GDM1 (cell line): ENCODE results near the gene KRT13.

Experiments
- DNase-seq: peaks from one replicate; lab custom pipeline; 2025; lab: John Stamatoyannopoulos, UW

Gene KRT13

DNA sequence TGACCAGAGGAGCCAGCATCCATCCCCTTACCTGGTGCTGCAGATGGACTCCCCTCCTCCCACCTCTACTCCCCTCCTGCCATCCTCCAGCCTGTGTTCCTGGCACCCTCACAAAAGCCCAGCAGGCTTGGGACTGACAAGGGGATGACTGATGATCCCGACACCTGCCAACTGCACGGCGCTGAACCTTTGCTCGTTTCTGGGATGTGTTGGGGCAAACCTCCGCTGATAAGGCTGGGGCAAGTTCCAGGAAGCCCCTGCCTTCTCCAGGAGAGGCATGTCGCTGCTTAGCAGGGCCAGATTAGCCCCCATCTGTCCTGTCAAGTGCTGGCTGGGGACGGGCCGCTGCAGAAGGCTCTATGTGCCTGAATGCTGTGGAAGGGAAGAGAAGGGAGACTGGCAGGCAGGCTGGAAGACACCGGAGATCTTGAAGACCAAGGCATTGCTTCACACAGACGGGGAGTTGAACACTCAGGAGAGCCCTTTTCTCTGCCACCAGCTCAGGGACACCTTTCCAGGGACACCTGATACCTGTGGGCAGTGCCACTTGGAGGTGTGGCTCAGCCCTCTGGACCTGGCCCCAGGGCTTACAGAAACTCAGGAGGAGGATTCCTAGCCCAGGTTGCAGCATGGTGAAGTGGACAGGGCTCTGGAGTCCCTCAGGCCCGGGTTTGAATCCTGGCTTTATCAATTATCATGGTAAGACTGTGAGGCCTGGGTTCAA lies 14.3 kb upstream of the KRT13 start:
- DNase-seq, result no peak

DNA sequence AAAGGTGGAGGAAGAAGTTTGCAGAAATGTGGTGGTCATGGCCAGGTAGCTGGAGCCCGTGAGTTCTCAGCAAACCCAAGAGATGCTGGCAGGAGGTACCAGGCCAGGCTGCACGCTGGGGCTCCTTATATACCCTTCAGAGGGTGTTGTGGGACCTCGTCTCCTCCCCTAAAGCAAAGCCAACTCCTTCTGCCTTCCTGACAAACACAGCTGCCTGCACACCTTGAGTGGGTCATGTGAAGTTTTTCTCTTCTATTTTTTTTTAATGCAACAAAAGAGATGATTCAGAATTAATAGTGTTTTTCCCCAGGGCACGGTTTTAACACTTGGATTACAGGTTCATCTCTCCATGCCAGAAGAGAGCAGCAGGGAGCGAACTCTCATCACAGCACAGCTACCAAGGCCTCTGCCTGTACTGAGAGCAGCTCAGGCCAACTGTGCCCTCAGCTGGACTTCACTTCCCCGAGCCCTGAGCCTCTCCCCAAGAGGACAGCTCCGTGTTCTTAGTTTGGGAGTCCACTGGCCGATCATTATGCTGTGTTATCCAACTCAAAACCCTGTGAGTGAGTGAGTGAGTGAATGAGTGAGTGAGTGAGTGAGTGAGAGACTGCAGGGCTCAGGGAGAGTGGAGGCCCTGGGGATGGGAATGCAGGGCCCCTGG lies 13.5 kb upstream of the KRT13 start, which contains the start of gene KRT15:
Gene KRT15 (minus strand): TSS at position 102 of the 661 bp plus-strand sequence. CDS start 63 bp downstream, at position 39.
- no peak for DNase-seq

- no peak for DNase-seq
Observed at GRCh38 chr17:41518031-41518430, 12.6 kb upstream of the KRT13 start.

- DNase-seq, result no peak
Observed at GRCh38 chr17:41516830-41517283, 11.4 kb upstream of the KRT13 start.

DNA sequence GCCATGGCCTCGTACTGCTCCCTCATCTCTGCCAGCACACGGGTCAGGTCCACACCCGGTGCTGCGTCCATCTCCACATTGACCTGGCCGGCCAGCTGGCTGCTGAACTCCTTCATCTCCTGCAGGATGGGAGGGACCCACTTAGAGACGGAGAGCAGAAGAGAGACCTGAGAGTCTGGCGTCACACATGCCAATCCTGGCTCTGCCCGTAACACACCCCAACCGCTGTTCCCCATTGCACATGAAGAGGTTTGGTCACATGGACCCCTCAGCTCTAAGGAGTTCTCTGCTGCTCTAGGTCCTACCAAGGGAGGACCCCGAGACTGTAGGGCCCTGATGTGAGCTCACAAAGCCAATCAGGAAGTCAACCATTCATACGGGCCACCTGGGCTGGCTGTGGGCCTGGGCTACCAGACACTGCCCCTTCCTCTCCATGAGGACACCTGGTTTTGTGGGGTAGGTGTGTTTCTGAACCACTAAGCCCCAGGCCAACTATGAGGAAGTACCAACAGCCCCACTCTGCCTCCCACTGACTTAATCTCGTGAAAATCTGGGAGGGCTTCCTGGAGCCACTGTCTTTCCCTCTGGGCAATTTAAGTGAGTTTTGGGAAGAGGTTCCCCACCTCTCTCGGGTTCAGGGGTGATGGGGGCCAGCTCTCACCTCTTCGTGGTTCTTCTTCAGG lies 10.9 kb upstream of the KRT13 start:
- DNase-seq, result no peak

- DNase-seq, result no peak
Observed at GRCh38 chr17:41513168-41513547, 7.7 kb upstream of the KRT13 start.

GRCh38 chr17:41512546-41513167 lies 7.2 kb upstream of the KRT13 start:
- peak; percentile 47 for DNase-seq

- DNase-seq, result no peak
Observed at GRCh38 chr17:41511716-41512115, 6.3 kb upstream of the KRT13 start.

GRCh38 chr17:41511116-41511515 lies 5.7 kb upstream of the KRT13 start:
- DNase-seq, result no peak

DNA sequence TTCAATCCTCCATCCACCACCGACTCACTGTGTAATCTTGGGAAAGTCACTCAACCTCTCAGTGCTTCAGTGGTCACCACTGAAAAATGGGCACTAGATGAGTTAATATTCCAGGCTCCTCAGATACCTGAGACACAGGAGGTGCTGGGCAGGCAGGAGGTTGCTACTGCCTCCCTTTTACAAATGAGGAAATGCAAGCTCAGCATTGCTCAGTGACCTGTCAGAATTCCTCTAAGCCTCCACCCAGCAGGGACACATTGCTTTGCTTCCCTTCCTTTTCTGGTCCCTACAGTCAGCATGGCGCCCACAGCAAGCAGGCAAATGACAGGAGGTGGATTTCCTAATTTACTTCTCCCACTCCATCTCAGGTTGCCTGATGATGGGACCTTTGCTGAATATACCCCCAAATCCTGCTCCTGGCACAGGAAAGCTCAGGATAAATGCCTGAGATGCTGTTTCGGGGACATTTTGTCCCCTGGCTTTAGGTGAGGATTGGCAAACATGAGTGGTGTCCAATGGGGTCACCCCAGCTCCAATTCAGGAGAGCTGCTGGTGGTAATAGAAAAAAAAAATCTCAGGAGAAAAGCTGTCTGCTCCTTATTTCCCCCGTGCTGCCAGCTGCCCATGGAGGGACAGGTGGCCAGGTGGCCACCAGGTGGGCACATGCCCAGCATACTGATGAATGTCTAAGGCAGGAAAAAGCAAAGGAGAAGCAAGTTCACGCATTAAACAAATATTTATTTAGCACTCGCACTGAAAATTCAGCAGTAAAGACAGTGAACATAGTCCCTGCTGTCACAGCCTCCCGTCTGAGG lies 5.0 kb upstream of the KRT13 start:
- no peak for DNase-seq

GRCh38 chr17:41507315-41507880 lies 2.0 kb upstream of the KRT13 start:
- no peak for DNase-seq

DNA sequence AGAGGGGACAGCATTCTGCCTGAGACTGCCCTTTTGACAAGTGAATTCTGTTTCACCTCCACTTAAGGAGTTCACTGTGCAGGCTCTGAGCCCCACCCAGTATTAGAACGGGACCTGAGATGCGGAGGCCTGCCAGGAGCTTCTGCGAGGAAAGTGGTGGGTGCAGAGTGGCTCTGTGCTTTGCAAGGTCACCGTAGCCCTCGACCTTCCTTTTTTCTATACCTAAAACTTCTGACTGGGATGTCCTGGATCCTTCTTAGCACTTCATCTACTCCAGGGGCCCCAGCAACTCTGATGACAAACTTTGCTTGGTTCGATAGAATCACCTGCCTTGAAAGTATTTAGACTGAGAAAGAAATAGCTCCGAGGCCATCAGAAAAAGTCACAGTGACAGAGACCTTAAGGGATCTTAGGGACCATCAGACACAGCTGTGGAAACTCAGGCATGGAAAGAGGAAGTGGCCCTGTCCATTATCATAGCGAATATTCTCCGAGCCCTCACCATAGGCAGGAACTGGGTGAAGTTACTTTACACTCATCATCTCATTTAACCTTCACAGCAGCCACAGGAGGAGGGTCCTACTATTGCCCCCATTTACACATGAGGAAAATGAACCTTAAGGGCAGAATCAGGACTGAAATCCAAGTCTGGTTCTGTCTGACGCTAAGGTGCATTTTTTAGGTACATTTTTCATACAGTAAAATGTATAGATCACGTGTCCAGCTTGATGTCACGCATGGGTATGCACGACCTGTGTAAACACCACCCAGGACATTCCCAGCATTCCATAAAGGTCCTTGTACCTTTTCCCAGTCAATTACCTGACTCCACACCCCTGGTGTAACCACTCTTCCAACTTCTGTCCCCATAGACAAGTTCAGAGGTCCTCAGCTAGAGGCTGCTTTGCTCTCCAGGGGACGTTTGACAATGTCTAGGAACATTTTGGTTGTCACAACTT lies 676 bp upstream of the KRT13 start:
- no peak for DNase-seq

GRCh38 chr17:41504246-41504977 lies 1.0 kb downstream of the KRT13 start:
- DNase-seq, result no peak

DNA sequence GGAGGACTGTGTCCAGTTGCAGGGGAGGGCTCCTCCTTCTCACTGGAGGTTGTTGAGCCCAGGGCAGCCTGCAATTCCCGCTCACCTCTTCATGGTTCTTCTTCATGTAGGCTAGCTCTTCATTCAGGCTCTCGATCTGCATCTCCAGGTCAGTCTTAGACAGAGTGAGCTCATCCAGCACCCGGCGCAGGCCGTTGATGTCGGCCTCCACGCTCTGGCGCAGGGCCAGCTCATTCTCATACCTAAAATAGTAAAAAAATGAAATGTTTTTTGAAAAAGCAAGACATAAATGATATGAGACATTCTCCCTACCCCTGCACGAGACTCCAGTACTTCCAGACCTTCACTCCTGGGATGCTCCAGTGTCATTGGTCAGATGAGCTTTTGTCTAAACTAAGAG lies 2.2 kb downstream of the KRT13 start:
- DNase-seq, result no peak

DNA sequence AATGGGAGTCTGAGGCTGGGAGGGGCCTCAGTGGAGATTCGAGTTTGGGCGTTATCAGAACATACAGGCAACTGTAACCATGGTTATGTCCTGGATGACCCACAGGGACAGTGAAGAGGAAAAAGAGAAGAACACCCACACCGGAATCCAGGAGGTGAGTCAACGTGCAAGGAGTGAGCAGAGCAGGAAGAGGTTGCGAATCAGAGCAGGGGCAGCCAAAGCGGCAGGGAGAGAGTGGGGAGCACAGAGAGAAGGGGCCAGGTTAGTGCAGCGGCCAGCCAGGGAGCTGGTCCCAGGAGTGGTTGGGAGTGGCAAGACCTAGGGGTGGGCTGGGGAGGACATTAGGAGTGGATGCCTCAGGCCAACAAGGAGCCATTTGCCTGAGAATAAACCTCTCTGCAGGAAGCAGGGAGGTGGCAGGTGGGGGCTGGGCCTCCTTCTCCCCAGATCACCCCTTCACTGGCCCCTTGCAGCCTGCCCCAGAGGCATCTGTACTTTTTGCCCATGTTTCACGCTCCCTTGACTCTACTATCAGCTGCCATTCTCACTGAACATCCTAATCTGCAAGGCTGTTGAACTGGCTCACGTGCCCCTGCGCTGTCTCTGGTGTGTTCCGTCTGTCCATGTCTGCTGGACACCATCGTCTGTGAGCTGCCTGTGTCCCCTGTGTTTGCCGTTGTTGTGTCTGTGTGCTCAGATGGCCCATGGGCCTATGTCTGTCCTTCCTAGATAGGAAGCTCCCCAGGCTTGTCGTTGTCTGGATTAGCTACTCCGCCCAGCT lies 5.1 kb downstream of the KRT13 start:
- no peak for DNase-seq

DNA sequence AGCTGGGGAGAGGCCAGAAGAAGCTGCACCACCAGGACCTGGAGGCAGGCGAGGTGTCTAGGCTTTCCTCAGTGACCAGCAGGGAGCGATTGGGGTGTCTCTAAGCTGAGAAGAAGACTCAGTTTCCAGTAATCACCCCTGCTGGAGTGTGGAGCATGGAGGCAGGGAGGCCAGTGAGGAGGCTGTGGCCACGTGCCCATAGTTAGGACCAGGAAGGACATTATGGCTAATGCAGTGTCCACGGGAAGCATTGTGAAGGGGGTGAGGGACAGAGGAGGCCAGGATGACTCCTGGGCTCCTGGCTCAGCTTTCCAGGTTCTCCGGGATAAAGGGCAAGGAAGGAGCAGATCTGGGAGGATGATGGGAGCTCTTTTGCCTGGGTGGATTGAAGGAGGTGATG lies 5.7 kb downstream of the KRT13 start:
- no peak for DNase-seq

DNA sequence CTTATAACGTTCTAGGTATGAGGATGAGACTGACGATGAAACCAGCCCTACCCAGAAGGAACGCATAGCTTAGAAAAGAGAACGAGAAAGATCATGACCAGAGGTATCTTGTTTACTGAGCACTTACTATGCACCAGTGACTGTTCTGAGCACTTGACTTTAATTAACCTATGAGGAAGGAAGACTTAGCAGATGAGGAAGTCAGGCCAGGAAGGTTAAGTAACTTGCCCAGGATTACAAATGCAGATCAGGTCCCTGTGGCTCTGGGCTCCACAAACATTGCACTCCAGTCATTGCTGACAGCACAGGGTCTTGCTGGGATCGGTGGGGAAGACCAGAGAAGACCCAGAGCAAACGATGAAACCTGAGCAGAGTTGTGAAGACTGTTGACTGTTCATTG lies 7.1 kb downstream of the KRT13 start:
- peak; percentile 14 for DNase-seq

DNA sequence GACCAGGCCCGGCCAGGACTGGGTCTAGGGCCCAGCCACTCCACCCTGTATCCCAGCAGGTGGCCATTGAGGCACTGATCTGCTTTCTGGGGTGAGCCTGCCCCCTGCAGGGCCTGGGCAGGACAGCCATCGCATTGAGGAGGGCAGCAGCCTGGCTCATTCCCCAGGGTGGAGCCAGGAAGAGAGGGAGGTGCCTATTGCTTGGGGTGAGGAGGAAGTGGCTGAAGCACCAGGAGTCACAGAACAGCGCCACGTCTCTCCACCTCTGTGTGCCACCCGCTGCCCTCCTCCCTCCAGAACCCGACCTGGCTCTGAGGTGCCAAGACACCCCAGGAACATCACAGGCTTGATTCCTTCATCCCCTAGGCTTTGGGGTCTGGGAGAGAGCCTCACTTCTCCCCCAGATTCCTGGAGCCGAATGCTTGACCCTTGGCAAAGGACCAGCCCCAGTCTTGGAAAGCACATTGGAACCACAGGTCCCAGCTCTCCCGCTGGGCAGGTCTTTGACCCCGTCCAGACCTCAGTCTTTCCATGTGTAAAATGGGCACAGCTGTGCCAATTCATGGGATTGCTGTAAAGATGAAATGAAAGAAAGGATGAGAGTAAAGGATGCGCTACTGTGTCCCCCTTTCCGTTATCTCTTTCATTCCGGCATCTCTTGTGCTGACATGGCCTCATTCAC lies 8.5 kb downstream of the KRT13 start:
- peak; percentile 77 for DNase-seq
